ENCODE data around the gene DLGAP1. TPM values are rescaled to one million over a fixed set of nuclear protein-coding genes. Genes with fewer than 3 reads are reported as not detected.

Gene DLGAP1
- total and polyA plus RNA-seq, 2 of the 8 experiments (the other 6 are each of a cell fraction or from before 2014, with no cell fraction given): 11.8 to 16.9 TPM

- TF ChIP-seq KDM4A (IDR thresholded peaks at IDR 0.05; ENCODE audit: low read depth, low read length, severe bottlenecking): no peak
Observed at GRCh38 chr18:3960142-3960541, 495.0 kb downstream of the DLGAP1 start (continued).
